Fibroblast of peridontal ligament (primary cell): ENCODE measurements around the gene LPAR3.
"Not testable (repeated sequence)": the region's sequence is repeated elsewhere in the genome, so short reads cannot be mapped to it uniquely, and the experiment has no call there.

Experiments used
- DNase-seq: peaks from one replicate; pipeline ENCODE4 v3.0.0-alpha.2; 2010; ENCODE audit errors: extremely low read depth

LPAR3 gene

GRCh38 chr1:84902727-84903126, 9.7 kb upstream of the LPAR3 start:
- DNase-seq = not testable (repeated sequence)

- no peak for DNase-seq
Measured at GRCh38 chr1:84899969-84900368, 7.0 kb upstream of the LPAR3 start.

- DNase-seq = no peak
Measured at GRCh38 chr1:84896279-84896678, 3.3 kb upstream of the LPAR3 start.

GRCh38 chr1:84890566-84890965, 2.4 kb downstream of the LPAR3 start:
- no peak for DNase-seq

GRCh38 chr1:84889437-84889836, 3.6 kb downstream of the LPAR3 start:
- no peak for DNase-seq

GRCh38 chr1:84888753-84889152, 4.3 kb downstream of the LPAR3 start:
- DNase-seq = no peak

GRCh38 chr1:84887261-84887934, 5.6 kb downstream of the LPAR3 start:
- peak; percentile 88 for DNase-seq

GRCh38 chr1:84885469-84885868, 7.5 kb downstream of the LPAR3 start:
- DNase-seq = no peak

GRCh38 chr1:84884671-84885389, 8.2 kb downstream of the LPAR3 start:
- peak; percentile 58 for DNase-seq

- peak; percentile 92 for DNase-seq
Measured at GRCh38 chr1:84883286-84883685, 9.7 kb downstream of the LPAR3 start.

- DNase-seq = peak; percentile 56
Measured at GRCh38 chr1:84877592-84877991, 15.4 kb downstream of the LPAR3 start.

- DNase-seq = no peak
Measured at GRCh38 chr1:84876353-84876752, 16.7 kb downstream of the LPAR3 start.

GRCh38 chr1:84873366-84873765, 19.6 kb downstream of the LPAR3 start:
- DNase-seq = no peak

GRCh38 chr1:84872696-84873355, 20.2 kb downstream of the LPAR3 start:
- DNase-seq = no peak

GRCh38 chr1:84871181-84871580, 21.8 kb downstream of the LPAR3 start:
- peak; percentile 87 for DNase-seq

GRCh38 chr1:84870591-84870990, 22.4 kb downstream of the LPAR3 start:
- DNase-seq = no peak

GRCh38 chr1:84869720-84870119, 23.3 kb downstream of the LPAR3 start:
- peak; percentile 69 for DNase-seq

GRCh38 chr1:84862810-84863251, 30.2 kb downstream of the LPAR3 start:
- no peak for DNase-seq

GRCh38 chr1:84861988-84862644, 30.9 kb downstream of the LPAR3 start:
- DNase-seq = no peak

GRCh38 chr1:84861516-84861915, 31.5 kb downstream of the LPAR3 start:
- no peak for DNase-seq

GRCh38 chr1:84859866-84860265, 33.1 kb downstream of the LPAR3 start:
- DNase-seq = peak; percentile 35

GRCh38 chr1:84857906-84858305, 35.1 kb downstream of the LPAR3 start:
- no peak for DNase-seq
